PC-9 (cell line): ENCODE data around the gene TPP1.

Source experiments
- EZH2 ChIP-seq: fragments of 200-600 bp; sonication (generic); IDR thresholded peaks from 2 replicates; pipeline ENCODE4 v1.8.0; 2017; ENCODE audit warnings: antibody characterized with exemption, low read depth
- TF ChIP-seq, protein P1 (sequence below): fragments of 200-600 bp; sonication (generic); conservative IDR thresholded peaks from 2 replicates; pipeline ENCODE4 v1.6.1; 2017; ENCODE audit warnings: mixed run types, antibody characterized with exemption, mild to moderate bottlenecking, moderate library complexity

DNA sequence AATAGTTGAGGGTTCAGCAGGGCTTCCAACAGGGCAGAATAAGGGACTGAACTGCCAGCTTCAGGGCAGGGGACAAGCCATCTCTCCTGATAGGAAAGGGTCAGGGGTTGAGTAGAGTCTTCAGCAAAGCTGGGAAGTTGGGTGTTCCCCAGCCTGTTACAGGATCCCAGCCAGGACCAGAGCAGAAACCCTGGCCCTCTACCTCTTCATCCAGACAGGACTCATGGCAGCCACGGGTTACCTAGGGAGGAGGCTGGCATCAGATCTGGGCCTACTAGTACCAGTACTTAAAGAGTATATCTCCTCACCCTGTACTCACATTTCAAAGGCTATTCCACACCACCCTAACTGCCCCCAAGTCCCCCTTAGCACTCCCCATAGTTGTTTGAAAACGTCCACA is 4.8 kb downstream of the TPP1 start:
- TF ChIP-seq, protein P1, sequence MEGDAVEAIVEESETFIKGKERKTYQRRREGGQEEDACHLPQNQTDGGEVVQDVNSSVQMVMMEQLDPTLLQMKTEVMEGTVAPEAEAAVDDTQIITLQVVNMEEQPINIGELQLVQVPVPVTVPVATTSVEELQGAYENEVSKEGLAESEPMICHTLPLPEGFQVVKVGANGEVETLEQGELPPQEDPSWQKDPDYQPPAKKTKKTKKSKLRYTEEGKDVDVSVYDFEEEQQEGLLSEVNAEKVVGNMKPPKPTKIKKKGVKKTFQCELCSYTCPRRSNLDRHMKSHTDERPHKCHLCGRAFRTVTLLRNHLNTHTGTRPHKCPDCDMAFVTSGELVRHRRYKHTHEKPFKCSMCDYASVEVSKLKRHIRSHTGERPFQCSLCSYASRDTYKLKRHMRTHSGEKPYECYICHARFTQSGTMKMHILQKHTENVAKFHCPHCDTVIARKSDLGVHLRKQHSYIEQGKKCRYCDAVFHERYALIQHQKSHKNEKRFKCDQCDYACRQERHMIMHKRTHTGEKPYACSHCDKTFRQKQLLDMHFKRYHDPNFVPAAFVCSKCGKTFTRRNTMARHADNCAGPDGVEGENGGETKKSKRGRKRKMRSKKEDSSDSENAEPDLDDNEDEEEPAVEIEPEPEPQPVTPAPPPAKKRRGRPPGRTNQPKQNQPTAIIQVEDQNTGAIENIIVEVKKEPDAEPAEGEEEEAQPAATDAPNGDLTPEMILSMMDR, result no peak
- TF ChIP-seq EZH2, result no peak
